WTC11 (cell line): ENCODE results near the gene VWA2.

ENCODE experiments used
- CREB1 ChIP-seq: sonication (generic); formaldehyde crosslinking; IDR thresholded peaks from 2 replicates; pipeline ENCODE4 v1.8.0; 2023; ENCODE audit warnings: mild to moderate bottlenecking, missing genetic modification reagents
- IRF1 ChIP-seq: sonication (generic); formaldehyde crosslinking; IDR thresholded peaks from 2 replicates; pipeline ENCODE4 v1.8.0; 2023; ENCODE audit warnings: missing genetic modification reagents
- MAX ChIP-seq: sonication (generic); formaldehyde crosslinking; IDR thresholded peaks from 2 replicates; pipeline ENCODE4 v1.8.0; 2022; ENCODE audit warnings: mild to moderate bottlenecking, missing genetic modification reagents
- NFYB ChIP-seq: sonication (generic); formaldehyde crosslinking; conservative IDR thresholded peaks from 2 replicates; pipeline ENCODE4 v1.8.0; 2022; ENCODE audit warnings: low read depth, missing genetic modification reagents
- STAT6 ChIP-seq: sonication (generic); formaldehyde crosslinking; conservative IDR thresholded peaks from 2 replicates; pipeline ENCODE4 v1.8.1; 2023; ENCODE audit warnings: mild to moderate bottlenecking, low read depth, missing genetic modification reagents, moderate library complexity
- TEAD4 ChIP-seq: sonication (generic); formaldehyde crosslinking; IDR thresholded peaks from 2 replicates; pipeline ENCODE4 v1.8.0; 2022; ENCODE audit warnings: mild to moderate bottlenecking, missing genetic modification reagents
- TP53 ChIP-seq: sonication (generic); formaldehyde crosslinking; IDR thresholded peaks from 2 replicates; pipeline ENCODE4 v1.8.1; 2023; ENCODE audit warnings: mild to moderate bottlenecking, missing genetic modification reagents
- ZNF138 ChIP-seq: sonication (generic); formaldehyde crosslinking; conservative IDR thresholded peaks from 2 replicates; pipeline ENCODE4 v1.8.1; 2022; ENCODE audit warnings: mild to moderate bottlenecking, moderate library complexity, missing genetic modification reagents
- TF ChIP-seq, protein P1 (sequence below): fragments of 200-600 bp; IDR thresholded peaks from 2 replicates; pipeline ENCODE4 v1.8.0; 2022; ENCODE audit warnings: antibody characterized with exemption

GRCh38 chr10:114244126-114244525, 5.1 kb downstream of the VWA2 start:
- TF ChIP-seq STAT6 (CRISPR knock-in tag) (no peak), CREB1 (CRISPR knock-in tag) (no peak), MAX (no peak), IRF1 (no peak), ZNF138 (CRISPR knock-in tag) (no peak), NFYB (CRISPR knock-in tag) (no peak), TEAD4 (CRISPR knock-in tag) (no peak), TP53 (CRISPR knock-in tag) (no peak)
- TF ChIP-seq, protein P1, sequence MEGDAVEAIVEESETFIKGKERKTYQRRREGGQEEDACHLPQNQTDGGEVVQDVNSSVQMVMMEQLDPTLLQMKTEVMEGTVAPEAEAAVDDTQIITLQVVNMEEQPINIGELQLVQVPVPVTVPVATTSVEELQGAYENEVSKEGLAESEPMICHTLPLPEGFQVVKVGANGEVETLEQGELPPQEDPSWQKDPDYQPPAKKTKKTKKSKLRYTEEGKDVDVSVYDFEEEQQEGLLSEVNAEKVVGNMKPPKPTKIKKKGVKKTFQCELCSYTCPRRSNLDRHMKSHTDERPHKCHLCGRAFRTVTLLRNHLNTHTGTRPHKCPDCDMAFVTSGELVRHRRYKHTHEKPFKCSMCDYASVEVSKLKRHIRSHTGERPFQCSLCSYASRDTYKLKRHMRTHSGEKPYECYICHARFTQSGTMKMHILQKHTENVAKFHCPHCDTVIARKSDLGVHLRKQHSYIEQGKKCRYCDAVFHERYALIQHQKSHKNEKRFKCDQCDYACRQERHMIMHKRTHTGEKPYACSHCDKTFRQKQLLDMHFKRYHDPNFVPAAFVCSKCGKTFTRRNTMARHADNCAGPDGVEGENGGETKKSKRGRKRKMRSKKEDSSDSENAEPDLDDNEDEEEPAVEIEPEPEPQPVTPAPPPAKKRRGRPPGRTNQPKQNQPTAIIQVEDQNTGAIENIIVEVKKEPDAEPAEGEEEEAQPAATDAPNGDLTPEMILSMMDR, result no peak
